ENCODE data around the gene TNFRSF12A. TPM values are rescaled to one million over a fixed set of nuclear protein-coding genes. Genes with fewer than 3 reads are reported as not detected.

TNFRSF12A gene
- 6.7 and 14.3 TPM in 2 replicates for total RNA-seq (ENCODE audit: low replicate concordance)

- H4K20me1 ChIP-seq (ENCODE audit: low read depth): peaks cover 56% of the 10 kb centered on the region
- H2AFZ ChIP-seq (replicated peaks): peak within 1 kb of the TSS; percentile 38
- peak within 1 kb of the TSS; percentile 75 for H3K4me3 ChIP-seq
- peaks cover 21% of the 10 kb centered on the region for H3K4me1 ChIP-seq
- H3K27me3 Mint-ChIP-seq (ENCODE audit: insufficient read depth, low read depth): peaks cover 32% of the 10 kb centered on the region
- no peak within 1 kb of the TSS for H3K27ac ChIP-seq
- H3K4me3 Mint-ChIP-seq: peak within 1 kb of the TSS; percentile 93
- no peak within 1 kb of the TSS for H3K9ac ChIP-seq
- no peaks in the 10 kb centered on the region for H3K36me3 ChIP-seq
- H3K36me3 Mint-ChIP-seq: peaks cover 5% of the 10 kb centered on the region
- peaks cover 26% of the 10 kb centered on the region for H3K27me3 ChIP-seq
- TF ChIP-seq EZH2phosphoT487 (IDR thresholded peaks at IDR 0.05) (no peak), EZH2 (IDR thresholded peaks at IDR 0.05) (no peak), CTCF (IDR thresholded peaks at IDR 0.05) (no peak)
- H3K9me3 ChIP-seq (ENCODE audit: low read depth): no peaks in the 10 kb centered on the region
- H3K9me3 Mint-ChIP-seq: no peaks in the 10 kb centered on the region
- peaks cover 65% of the 10 kb centered on the region for H3F3A ChIP-seq (ENCODE audit: low read depth)
- peaks cover 54% of the 10 kb centered on the region for H3K4me1 Mint-ChIP-seq
- DNase-seq (ENCODE audit: low spot score): peak; percentile 93
- peak within 1 kb of the TSS; percentile 87 for H3K27ac Mint-ChIP-seq
- peaks cover 32% of the 10 kb centered on the region for H3K79me2 ChIP-seq (ENCODE audit: low read depth)
- peak within 1 kb of the TSS; percentile 84 for H3K4me2 ChIP-seq
Observed at GRCh38 chr16:3020247-3020603, at the start of gene TNFRSF12A. TNFRSF12A (plus strand) TSS chr16:3020368; CDS start chr16:3020398, 30 bp downstream.

GRCh38 chr16:2970563-2970962, 49.6 kb upstream of the TNFRSF12A start:
- peak overlapping the region; percentile 81 for H3K4me3 ChIP-seq
- no peaks in the 10 kb centered on the region for H3K36me3 ChIP-seq
- peaks cover 33% of the 10 kb centered on the region for H3K27me3 ChIP-seq
- H3K79me2 ChIP-seq (ENCODE audit: low read depth): no peaks in the 10 kb centered on the region
- no peak for TF ChIP-seq CTCF (IDR thresholded peaks at IDR 0.05)
- no peak for TF ChIP-seq EZH2phosphoT487 (IDR thresholded peaks at IDR 0.05)
- TF ChIP-seq EZH2 (IDR thresholded peaks at IDR 0.05): no peak
- H3K27ac ChIP-seq: no peak overlapping the region
- H3K27ac Mint-ChIP-seq: no peak overlapping the region
- peaks cover 12% of the 10 kb centered on the region for H3K27me3 Mint-ChIP-seq (ENCODE audit: insufficient read depth, low read depth)
- peaks cover 26% of the 10 kb centered on the region for H3F3A ChIP-seq (ENCODE audit: low read depth)
- no peak for DNase-seq (ENCODE audit: low spot score)
- no peak overlapping the region for H2AFZ ChIP-seq (replicated peaks)
- no peaks in the 10 kb centered on the region for H3K9me3 ChIP-seq (ENCODE audit: low read depth)
- H3K9ac ChIP-seq: no peak overlapping the region
- peaks cover 17% of the 10 kb centered on the region for H3K4me1 Mint-ChIP-seq
- H4K20me1 ChIP-seq (ENCODE audit: low read depth): peaks cover 70% of the 10 kb centered on the region
- H3K4me2 ChIP-seq: peak overlapping the region; percentile 91
- H3K36me3 Mint-ChIP-seq: peaks cover 5% of the 10 kb centered on the region
- H3K4me1 ChIP-seq: peaks cover 4% of the 10 kb centered on the region
- peaks cover 5% of the 10 kb centered on the region for H3K9me3 Mint-ChIP-seq
- H3K4me3 Mint-ChIP-seq: peak overlapping the region; percentile 82

GRCh38 chr16:2971134-2971984, 48.8 kb upstream of the TNFRSF12A start:
- H3K9me3 ChIP-seq (ENCODE audit: low read depth): no peaks in the 10 kb centered on the region
- no peaks in the 10 kb centered on the region for H3K36me3 ChIP-seq
- H3K9ac ChIP-seq: no peak overlapping the region
- H3K4me3 Mint-ChIP-seq: peak overlapping the region; percentile 82
- TF ChIP-seq CTCF (IDR thresholded peaks at IDR 0.05) (no peak), EZH2 (IDR thresholded peaks at IDR 0.05) (no peak), EZH2phosphoT487 (IDR thresholded peaks at IDR 0.05) (no peak)
- no peaks in the 10 kb centered on the region for H3K79me2 ChIP-seq (ENCODE audit: low read depth)
- peaks cover 4% of the 10 kb centered on the region for H3K4me1 ChIP-seq
- H3K27ac ChIP-seq: no peak overlapping the region
- H3K27me3 Mint-ChIP-seq (ENCODE audit: insufficient read depth, low read depth): peaks cover 14% of the 10 kb centered on the region
- H3K4me3 ChIP-seq: no peak overlapping the region
- peaks cover 62% of the 10 kb centered on the region for H4K20me1 ChIP-seq (ENCODE audit: low read depth)
- H3K4me1 Mint-ChIP-seq: peaks cover 17% of the 10 kb centered on the region
- H3K27me3 ChIP-seq: peaks cover 25% of the 10 kb centered on the region
- DNase-seq (ENCODE audit: low spot score): no peak
- H3K27ac Mint-ChIP-seq: no peak overlapping the region
- H3K36me3 Mint-ChIP-seq: peaks cover 5% of the 10 kb centered on the region
- H2AFZ ChIP-seq (replicated peaks): no peak overlapping the region
- H3K4me2 ChIP-seq: no peak overlapping the region
- H3K9me3 Mint-ChIP-seq: peaks cover 5% of the 10 kb centered on the region
- peaks cover 21% of the 10 kb centered on the region for H3F3A ChIP-seq (ENCODE audit: low read depth)
